Measurements from ENCODE around the gene FRAT1.

Gene FRAT1

GRCh38 chr10:97307866-97308780, 10.9 kb upstream of the FRAT1 start:
- Histone ChIP-seq H3K36me3 (ENCODE audit: control insufficient read depth in 1 of 2, insufficient read depth in 2 of 2, low read length in 2 of 2) (no peaks in the 10 kb centered on the region), H3K9ac (ENCODE audit: low read depth in 1 of 2, low read length in 2 of 2) (no peak overlapping the region)

DNA sequence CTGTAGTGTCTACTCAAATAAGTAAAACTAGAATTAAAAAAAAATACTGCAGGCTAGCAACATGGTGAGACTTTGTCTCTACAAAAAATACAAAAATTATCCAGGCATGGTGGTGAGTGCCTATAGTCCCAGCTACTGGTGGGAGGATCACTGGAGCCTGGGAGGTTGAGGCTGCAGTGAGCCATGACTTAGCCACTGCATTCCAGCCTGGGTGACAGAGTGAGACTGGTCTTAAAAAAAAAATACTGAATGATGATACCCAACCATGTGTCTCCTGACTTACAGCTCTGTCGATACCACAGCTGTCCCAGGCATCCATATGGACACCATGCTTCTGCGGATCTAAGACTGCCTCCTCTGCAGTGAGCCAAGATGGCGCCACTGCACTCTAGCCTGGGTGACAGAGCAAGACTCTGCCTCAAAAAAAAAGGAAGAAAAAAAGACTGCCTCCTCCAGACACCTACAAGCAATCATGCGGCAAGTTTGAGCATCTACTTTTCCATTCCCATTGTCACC, 7.9 kb upstream of the FRAT1 start:
- Histone ChIP-seq H3K4me1 (ENCODE audit: control insufficient read depth in 1 of 2, insufficient read depth in 2 of 2, low read length in 2 of 2) (no peaks in the 10 kb centered on the region), H3K9ac (ENCODE audit: low read depth in 1 of 2, low read length in 2 of 2) (no peak overlapping the region), H3K36me3 (ENCODE audit: control insufficient read depth in 1 of 2, insufficient read depth in 2 of 2, low read length in 2 of 2) (no peaks in the 10 kb centered on the region), H3K4me3 (ENCODE audit: low read depth in 1 of 2, low read length in 2 of 2) (no peak overlapping the region), H3K27ac (ENCODE audit: low read depth, low read length) (no peak overlapping the region), H3K27me3 (ENCODE audit: control insufficient read depth in 1 of 2, insufficient read depth in 2 of 2, low read length in 2 of 2) (no peaks in the 10 kb centered on the region), H3K9me3 (ENCODE audit: control insufficient read depth in 1 of 2, low read length in 2 of 2) (no peaks in the 10 kb centered on the region)

More at GRCh38 chr10:97307866-97308780, 10.9 kb upstream of the FRAT1 start:
- Histone ChIP-seq H3K4me1 (ENCODE audit: control insufficient read depth in 1 of 2, insufficient read depth in 2 of 2, low read length in 2 of 2) (no peaks in the 10 kb centered on the region), H3K4me3 (ENCODE audit: low read depth in 1 of 2, low read length in 2 of 2) (no peak overlapping the region), H3K27ac (ENCODE audit: low read depth, low read length) (no peak overlapping the region), H3K9me3 (ENCODE audit: control insufficient read depth in 1 of 2, low read length in 2 of 2) (no peaks in the 10 kb centered on the region), H3K27me3 (ENCODE audit: control insufficient read depth in 1 of 2, insufficient read depth in 2 of 2, low read length in 2 of 2) (no peaks in the 10 kb centered on the region)

GRCh38 chr10:97312897-97313296, 6.2 kb upstream of the FRAT1 start:
- Histone ChIP-seq H3K9ac (ENCODE audit: low read depth in 1 of 2, low read length in 2 of 2) (no peak overlapping the region), H3K27ac (ENCODE audit: low read depth, low read length) (no peak overlapping the region), H3K4me1 (ENCODE audit: control insufficient read depth in 1 of 2, insufficient read depth in 2 of 2, low read length in 2 of 2) (no peaks in the 10 kb centered on the region), H3K4me3 (ENCODE audit: low read depth in 1 of 2, low read length in 2 of 2) (no peak overlapping the region), H3K9me3 (ENCODE audit: control insufficient read depth in 1 of 2, low read length in 2 of 2) (no peaks in the 10 kb centered on the region), H3K27me3 (ENCODE audit: control insufficient read depth in 1 of 2, insufficient read depth in 2 of 2, low read length in 2 of 2) (no peaks in the 10 kb centered on the region), H3K36me3 (ENCODE audit: control insufficient read depth in 1 of 2, insufficient read depth in 2 of 2, low read length in 2 of 2) (no peaks in the 10 kb centered on the region)

- H3K27me3 ChIP-seq (ENCODE audit: control insufficient read depth in 1 of 2, insufficient read depth in 2 of 2, low read length in 2 of 2), result no peaks in the 10 kb centered on the region
Observed at GRCh38 chr10:97314671-97315070, 4.4 kb upstream of the FRAT1 start.

GRCh38 chr10:97319671-97320479, 804 bp downstream of the FRAT1 start:
- Histone ChIP-seq H3K9ac (ENCODE audit: low read depth in 1 of 2, low read length in 2 of 2) (peak overlapping the region; percentile 77 to 91), H3K4me1 (ENCODE audit: control insufficient read depth in 1 of 2, insufficient read depth in 2 of 2, low read length in 2 of 2) (peaks cover 12 to 22% of the 10 kb centered on the region in 2 donors), H3K27ac (ENCODE audit: low read depth, low read length) (peak overlapping the region; percentile 99), H3K4me3 (ENCODE audit: low read depth in 1 of 2, low read length in 2 of 2) (peak overlapping the region; percentile 86 to 90), H3K27me3 (ENCODE audit: control insufficient read depth in 1 of 2, insufficient read depth in 2 of 2, low read length in 2 of 2) (no peaks in the 10 kb centered on the region), H3K36me3 (ENCODE audit: control insufficient read depth in 1 of 2, insufficient read depth in 2 of 2, low read length in 2 of 2) (no peaks in the 10 kb centered on the region), H3K9me3 (ENCODE audit: control insufficient read depth in 1 of 2, low read length in 2 of 2) (no peaks in the 10 kb centered on the region)

More at GRCh38 chr10:97314671-97315070, 4.4 kb upstream of the FRAT1 start:
- Histone ChIP-seq H3K9me3 (ENCODE audit: control insufficient read depth in 1 of 2, low read length in 2 of 2) (no peaks in the 10 kb centered on the region), H3K9ac (ENCODE audit: low read depth in 1 of 2, low read length in 2 of 2) (no peak overlapping the region), H3K4me1 (ENCODE audit: control insufficient read depth in 1 of 2, insufficient read depth in 2 of 2, low read length in 2 of 2) (no peaks in the 10 kb centered on the region), H3K4me3 (ENCODE audit: low read depth in 1 of 2, low read length in 2 of 2) (no peak overlapping the region), H3K27ac (ENCODE audit: low read depth, low read length) (no peak overlapping the region), H3K36me3 (ENCODE audit: control insufficient read depth in 1 of 2, insufficient read depth in 2 of 2, low read length in 2 of 2) (no peaks in the 10 kb centered on the region)

DNA sequence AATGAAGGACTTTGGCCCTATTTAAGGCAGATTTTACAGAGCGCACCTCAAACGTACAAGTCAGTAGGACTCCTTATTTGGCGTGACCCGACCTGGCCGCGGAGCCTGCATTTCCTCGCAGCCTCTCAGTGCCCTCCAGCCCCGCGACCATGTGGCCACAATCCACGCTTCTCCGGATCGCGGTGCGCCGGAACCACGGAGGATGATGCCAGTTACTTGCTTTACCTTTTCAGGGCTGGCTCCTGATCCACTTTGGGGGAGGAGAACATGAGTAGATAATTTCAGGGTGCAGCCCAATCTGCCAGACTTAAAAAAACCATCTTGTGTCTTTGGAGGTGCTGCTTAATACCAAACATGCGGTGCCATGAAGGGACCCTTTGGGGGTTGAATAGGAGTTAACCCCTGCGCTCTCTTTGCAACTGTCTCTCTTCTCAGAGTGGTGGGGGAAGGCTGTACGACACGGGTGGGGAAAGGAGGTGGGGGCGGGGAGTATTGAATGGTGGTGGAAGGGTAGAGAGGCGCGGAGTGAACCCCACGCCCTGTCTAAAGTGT, 1.5 kb downstream of the FRAT1 start:
- peak overlapping the region; percentile 86 to 90 for H3K4me3 ChIP-seq (ENCODE audit: low read depth in 1 of 2, low read length in 2 of 2)
- H3K9me3 ChIP-seq (ENCODE audit: control insufficient read depth in 1 of 2, low read length in 2 of 2), result no peaks in the 10 kb centered on the region
- peak overlapping the region; percentile 99 for H3K27ac ChIP-seq (ENCODE audit: low read depth, low read length)
- H3K27me3 ChIP-seq (ENCODE audit: control insufficient read depth in 1 of 2, insufficient read depth in 2 of 2, low read length in 2 of 2), result no peaks in the 10 kb centered on the region
- peak overlapping the region; percentile 77 to 91 for H3K9ac ChIP-seq (ENCODE audit: low read depth in 1 of 2, low read length in 2 of 2)
- peaks cover 12 to 22% of the 10 kb centered on the region in 2 donors for H3K4me1 ChIP-seq (ENCODE audit: control insufficient read depth in 1 of 2, insufficient read depth in 2 of 2, low read length in 2 of 2)
- H3K36me3 ChIP-seq (ENCODE audit: control insufficient read depth in 1 of 2, insufficient read depth in 2 of 2, low read length in 2 of 2), result no peaks in the 10 kb centered on the region

GRCh38 chr10:97321032-97321803, 2.1 kb downstream of the FRAT1 start:
- no peak overlapping the region for H3K27ac ChIP-seq (ENCODE audit: low read depth, low read length)
- H3K9me3 ChIP-seq (ENCODE audit: control insufficient read depth in 1 of 2, low read length in 2 of 2), result no peaks in the 10 kb centered on the region
- peak overlapping the region; percentile 77 to 91 for H3K9ac ChIP-seq (ENCODE audit: low read depth in 1 of 2, low read length in 2 of 2)
- no peaks in the 10 kb centered on the region for H3K27me3 ChIP-seq (ENCODE audit: control insufficient read depth in 1 of 2, insufficient read depth in 2 of 2, low read length in 2 of 2)
- peaks cover 12 to 22% of the 10 kb centered on the region in 2 donors for H3K4me1 ChIP-seq (ENCODE audit: control insufficient read depth in 1 of 2, insufficient read depth in 2 of 2, low read length in 2 of 2)
- no peaks in the 10 kb centered on the region for H3K36me3 ChIP-seq (ENCODE audit: control insufficient read depth in 1 of 2, insufficient read depth in 2 of 2, low read length in 2 of 2)
- H3K4me3 ChIP-seq (ENCODE audit: low read depth in 1 of 2, low read length in 2 of 2), result peak overlapping the region; percentile 86 to 90

- H3K9me3 ChIP-seq (ENCODE audit: control insufficient read depth in 1 of 2, low read length in 2 of 2), result no peaks in the 10 kb centered on the region
- no peaks in the 10 kb centered on the region for H3K36me3 ChIP-seq (ENCODE audit: control insufficient read depth in 1 of 2, insufficient read depth in 2 of 2, low read length in 2 of 2)
- no peak overlapping the region for H3K27ac ChIP-seq (ENCODE audit: low read depth, low read length)
- peak overlapping the region; percentile 77 to 91 for H3K9ac ChIP-seq (ENCODE audit: low read depth in 1 of 2, low read length in 2 of 2)
- H3K4me1 ChIP-seq (ENCODE audit: control insufficient read depth in 1 of 2, insufficient read depth in 2 of 2, low read length in 2 of 2), result peaks cover 12 to 22% of the 10 kb centered on the region in 2 donors
- H3K27me3 ChIP-seq (ENCODE audit: control insufficient read depth in 1 of 2, insufficient read depth in 2 of 2, low read length in 2 of 2), result no peaks in the 10 kb centered on the region
- peak overlapping the region; percentile 86 to 90 for H3K4me3 ChIP-seq (ENCODE audit: low read depth in 1 of 2, low read length in 2 of 2)
Observed at GRCh38 chr10:97321804-97322190, 2.7 kb downstream of the FRAT1 start.

- H3K4me1 ChIP-seq (ENCODE audit: control insufficient read depth in 1 of 2, insufficient read depth in 2 of 2, low read length in 2 of 2), result peaks cover 25 to 36% of the 10 kb centered on the region in 2 donors
- no peak overlapping the region for H3K4me3 ChIP-seq (ENCODE audit: low read depth in 1 of 2, low read length in 2 of 2)
- H3K9ac ChIP-seq (ENCODE audit: low read depth in 1 of 2, low read length in 2 of 2), result no peak overlapping the region
- no peak overlapping the region for H3K27ac ChIP-seq (ENCODE audit: low read depth, low read length)
- H3K27me3 ChIP-seq (ENCODE audit: control insufficient read depth in 1 of 2, insufficient read depth in 2 of 2, low read length in 2 of 2), result no peaks in the 10 kb centered on the region
- H3K36me3 ChIP-seq (ENCODE audit: control insufficient read depth in 1 of 2, insufficient read depth in 2 of 2, low read length in 2 of 2), result no peaks in the 10 kb centered on the region
- no peaks in the 10 kb centered on the region for H3K9me3 ChIP-seq (ENCODE audit: control insufficient read depth in 1 of 2, low read length in 2 of 2)
Observed at GRCh38 chr10:97323501-97323900, 4.4 kb downstream of the FRAT1 start.

Data from duodenal mucosa (tissue), 2 donors.